ENCODE data around the gene PPM1D. TPM values are rescaled to one million over a fixed set of nuclear protein-coding genes. Genes with fewer than 3 reads are reported as not detected.
A peak's percentile ranks its signal among the peaks of the same experiment; 100 is the strongest.
"Not testable (repeated sequence)": the region's sequence is repeated elsewhere in the genome, so short reads cannot be mapped to it uniquely, and the experiment has no call there.

Gene PPM1D
- total RNA-seq, 2 donors from 2014 or later: 13.1 to 20.0 TPM

DNA sequence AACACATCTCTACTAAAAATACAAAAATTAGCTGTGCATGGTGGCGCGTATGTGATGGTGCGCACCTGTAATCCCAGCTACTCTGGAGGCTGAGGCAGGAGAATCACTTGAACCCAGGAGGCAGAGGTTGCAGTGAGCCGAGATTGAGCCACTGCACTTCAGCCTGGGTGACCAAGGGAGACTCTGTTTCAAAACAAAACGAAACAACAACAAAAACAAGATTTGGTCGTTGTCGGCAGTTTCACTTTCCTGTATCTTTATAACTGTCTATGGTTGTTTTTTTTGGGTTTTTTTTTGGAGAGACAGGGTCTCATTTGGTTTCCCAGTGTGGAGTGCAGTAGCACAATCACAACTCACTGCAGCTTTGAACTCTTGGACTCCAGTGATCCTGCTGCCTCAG, 68.7 kb downstream of the PPM1D start:
- not testable (repeated sequence) for DNase-seq; H3K27me3 Mint-ChIP-seq (ENCODE audit: low read depth); H3K4me1 Mint-ChIP-seq (ENCODE audit: low read depth); ATAC-seq (replicated peaks in 1 of 2); H3K27ac Mint-ChIP-seq; H3K4me3 Mint-ChIP-seq; H3K9me3 Mint-ChIP-seq; H3K36me3 Mint-ChIP-seq (ENCODE audit: insufficient read depth in 2 of 2)

DNA sequence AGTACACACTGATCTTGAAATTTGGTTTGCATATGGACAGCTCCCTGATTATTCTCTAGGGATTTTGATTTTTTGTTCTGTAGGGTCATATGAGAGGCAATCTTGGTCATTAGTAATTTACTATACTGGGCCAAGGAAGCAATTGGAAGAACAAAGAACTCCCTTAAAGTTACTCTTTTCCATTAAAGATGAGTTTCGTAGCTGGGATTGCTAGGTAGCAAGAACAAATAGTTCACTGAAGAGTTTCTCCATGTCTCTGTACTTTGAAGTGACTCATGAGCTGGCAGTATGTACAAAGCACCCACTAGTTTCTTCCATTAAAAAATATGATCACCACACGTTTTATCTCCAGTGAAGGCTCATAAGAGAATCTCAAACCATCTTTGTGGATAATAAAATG, 71.5 kb downstream of the PPM1D start:
- Mint-ChIP-seq H3K27ac (no peak overlapping the region), H3K4me3 (no peak overlapping the region), H3K36me3 (ENCODE audit: insufficient read depth in 2 of 2) (no peaks in the 10 kb centered on the region), H3K27me3 (ENCODE audit: low read depth) (no peaks in the 10 kb centered on the region), H3K9me3 (peaks cover 0 to 2% of the 10 kb centered on the region in 2 donors), H3K4me1 (ENCODE audit: low read depth) (peaks cover under 1% of the 10 kb centered on the region)
- ATAC-seq (replicated peaks in 1 of 2) (no peak), DNase-seq (no peak)

DNA sequence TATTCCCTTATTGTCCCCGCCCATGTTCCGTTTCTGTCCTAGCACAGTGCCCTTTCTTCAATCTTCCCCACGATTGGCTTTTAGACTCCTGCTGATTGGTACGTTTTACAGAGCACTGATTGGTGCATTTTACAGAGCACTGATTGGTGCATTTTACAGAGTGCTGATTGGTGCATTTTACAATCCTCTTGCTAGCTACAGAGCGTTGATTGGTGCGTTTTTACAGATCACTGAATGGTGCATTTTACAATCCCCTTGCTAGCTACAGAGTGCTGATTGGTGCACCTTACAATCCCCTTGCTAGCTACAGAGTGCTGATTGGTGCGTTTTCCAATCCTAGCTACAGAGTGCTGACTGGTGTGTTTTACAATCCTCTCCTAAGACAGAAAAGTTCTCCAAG, 74.6 kb downstream of the PPM1D start:
- H3K27me3 Mint-ChIP-seq (ENCODE audit: low read depth); H3K9me3 Mint-ChIP-seq; H3K4me3 Mint-ChIP-seq; ATAC-seq (replicated peaks in 1 of 2); DNase-seq; H3K36me3 Mint-ChIP-seq (ENCODE audit: insufficient read depth in 2 of 2): not testable (repeated sequence)
- Mint-ChIP-seq H3K27ac (peak overlapping the region; percentile 43), H3K4me1 (ENCODE audit: low read depth) (peaks cover 17% of the 10 kb centered on the region)

DNA sequence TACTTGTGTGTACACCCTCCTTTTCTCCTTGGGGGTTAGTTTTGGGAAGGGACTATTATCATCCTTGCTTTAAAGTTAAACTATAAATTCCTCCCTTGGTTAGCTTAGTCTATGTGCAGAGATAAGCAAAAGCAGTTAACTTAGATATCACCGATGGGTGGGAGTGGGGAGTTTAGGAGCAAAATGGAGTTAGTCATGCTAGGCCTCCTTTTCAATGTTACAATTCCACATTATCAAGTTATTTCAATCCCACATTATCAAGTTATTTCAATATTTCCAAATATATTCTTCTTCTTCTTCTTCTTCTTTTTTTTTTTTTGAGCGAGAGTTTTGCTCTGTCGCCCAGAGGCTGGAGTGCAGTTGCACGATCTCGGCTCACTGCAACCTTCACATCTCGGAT, 76.0 kb downstream of the PPM1D start:
- Mint-ChIP-seq H3K27ac (no peak overlapping the region), H3K9me3 (peaks cover 0 to 2% of the 10 kb centered on the region in 2 donors), H3K4me3 (peak overlapping the region; percentile 27 to 31), H3K36me3 (ENCODE audit: insufficient read depth in 2 of 2) (no peaks in the 10 kb centered on the region), H3K27me3 (ENCODE audit: low read depth) (no peaks in the 10 kb centered on the region), H3K4me1 (ENCODE audit: low read depth) (peaks cover 17% of the 10 kb centered on the region)
- ATAC-seq (replicated peaks in 1 of 2) (no peak), DNase-seq (no peak)

DNA sequence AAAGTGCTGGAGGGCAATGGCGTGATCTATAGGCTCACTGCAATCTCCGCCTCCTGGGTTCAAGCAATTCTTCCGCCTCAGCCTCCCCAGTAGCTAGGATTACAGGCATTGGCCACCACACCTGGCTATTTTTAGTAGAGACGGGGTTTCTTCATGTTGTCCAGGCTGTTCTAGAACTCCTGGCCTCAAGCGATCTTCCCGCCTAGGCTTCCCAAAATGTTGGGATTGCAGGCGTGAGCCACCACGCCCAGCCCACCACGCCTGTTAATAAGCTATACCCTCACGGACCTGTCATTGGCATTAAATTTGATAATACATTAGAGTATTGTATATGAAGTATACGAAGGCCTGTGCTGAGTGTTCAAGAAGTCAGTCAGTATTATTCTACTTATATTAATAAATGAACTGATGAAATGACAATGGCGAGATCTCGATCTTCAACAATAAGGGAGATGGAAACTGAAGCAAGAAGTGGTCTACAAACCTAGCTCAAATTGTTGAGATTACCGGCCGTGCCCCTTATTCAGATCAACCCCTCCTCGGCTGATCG, 76.8 kb downstream of the PPM1D start:
- H3K4me3 Mint-ChIP-seq: peak overlapping the region; percentile 90 to 92
- H3K36me3 Mint-ChIP-seq (ENCODE audit: insufficient read depth in 2 of 2): no peaks in the 10 kb centered on the region
- peaks cover 17% of the 10 kb centered on the region for H3K4me1 Mint-ChIP-seq (ENCODE audit: low read depth)
- H3K27me3 Mint-ChIP-seq (ENCODE audit: low read depth): no peaks in the 10 kb centered on the region
- ATAC-seq (replicated peaks in 1 of 2) (no peak), DNase-seq (no peak)
- peak overlapping the region; percentile 91 for H3K27ac Mint-ChIP-seq
- H3K9me3 Mint-ChIP-seq: peaks cover 0 to 2% of the 10 kb centered on the region in 2 donors

DNA sequence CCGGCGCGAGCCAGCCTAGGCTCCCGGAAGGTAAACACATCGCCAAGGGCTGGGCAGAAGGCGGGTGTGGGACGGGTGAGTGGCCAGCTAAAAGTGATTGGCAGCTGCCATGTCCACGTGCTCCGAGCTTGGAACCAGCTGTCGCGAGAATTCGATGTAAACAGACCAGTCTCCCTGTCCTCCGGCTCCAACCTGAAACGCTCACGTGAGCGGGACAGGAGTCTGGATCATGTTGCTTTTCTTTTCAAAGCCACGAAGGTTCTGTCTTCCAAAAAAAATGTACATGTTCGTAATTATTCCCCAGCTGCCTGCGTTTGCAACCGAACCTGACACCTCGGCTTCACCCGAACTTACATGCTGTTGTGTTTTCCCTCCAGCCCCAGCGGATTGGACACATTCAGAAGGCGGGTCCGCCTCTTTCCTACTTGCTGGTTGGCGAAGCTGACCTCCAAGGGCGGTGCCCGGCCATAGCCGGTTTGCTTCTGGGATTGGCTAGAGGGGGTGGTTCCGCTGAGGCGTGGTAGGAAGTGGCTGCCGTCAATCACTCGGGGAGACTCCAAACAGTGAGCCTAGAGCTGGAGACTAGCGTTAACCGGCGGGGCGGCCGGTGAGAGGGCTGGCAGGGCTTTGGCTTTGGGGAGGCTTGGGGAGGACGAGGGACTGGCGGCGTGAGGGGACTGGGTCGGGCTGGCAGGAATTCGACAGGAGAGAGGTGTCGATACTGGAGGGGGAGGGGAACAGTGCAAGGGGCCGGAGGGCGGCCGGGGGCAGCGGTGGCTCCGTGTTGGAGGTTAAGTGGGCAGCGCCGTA, 77.5 kb downstream of the PPM1D start, which contains the start of gene BCAS3:
Gene BCAS3 (plus strand): TSS at position 544 of the 810 bp plus-strand sequence.
- ATAC-seq (replicated peaks in 1 of 2): peak; percentile 96
- Mint-ChIP-seq H3K4me3 (peak within 1 kb of the TSS; percentile 90 to 92), H3K27ac (peak within 1 kb of the TSS; percentile 91), H3K36me3 (ENCODE audit: insufficient read depth in 2 of 2) (no peaks in the 10 kb centered on the region), H3K9me3 (peaks cover 0 to 2% of the 10 kb centered on the region in 2 donors), H3K27me3 (ENCODE audit: low read depth) (no peaks in the 10 kb centered on the region), H3K4me1 (ENCODE audit: low read depth) (peaks cover 17% of the 10 kb centered on the region)
- DNase-seq: peak; percentile 95 to 98

DNA sequence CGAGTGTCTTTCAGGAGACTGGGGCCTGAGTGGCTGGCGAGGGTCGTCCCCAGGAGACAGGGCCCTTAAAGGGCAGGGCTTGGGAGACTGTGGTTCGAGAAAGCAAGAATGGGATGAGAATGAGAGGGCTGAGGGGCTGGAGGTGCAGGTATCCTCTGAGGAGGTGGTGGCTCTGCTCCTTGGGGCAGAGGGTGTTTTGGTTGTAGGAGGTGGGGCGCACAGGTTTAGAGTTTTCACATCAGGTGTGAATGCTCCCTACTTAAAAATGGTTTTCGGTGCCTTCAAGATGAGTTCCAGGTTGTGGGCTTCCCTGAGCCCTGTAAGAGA, 78.1 kb downstream of the PPM1D start:
- DNase-seq: no peak

DNA sequence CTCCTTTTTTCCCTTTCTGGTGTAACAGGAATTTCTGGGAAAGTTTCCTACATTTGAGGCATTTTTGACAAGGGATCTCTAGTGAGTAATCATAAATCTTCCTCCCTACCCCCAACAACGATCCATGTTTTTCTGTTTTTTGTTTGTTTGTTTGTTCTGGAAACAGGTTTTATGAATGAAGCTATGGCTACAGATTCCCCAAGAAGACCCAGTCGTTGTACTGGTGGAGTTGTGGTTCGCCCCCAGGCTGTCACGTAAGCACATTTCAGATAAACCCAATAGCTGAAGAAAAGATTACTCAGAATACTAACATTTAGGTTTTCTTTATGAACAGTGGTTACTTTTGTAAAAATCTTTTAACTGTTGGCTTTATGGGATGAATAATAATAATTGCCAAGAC, 79.3 kb downstream of the PPM1D start:
- ATAC-seq (replicated peaks in 1 of 2) (no peak), DNase-seq (no peak)
- peaks cover 17% of the 10 kb centered on the region for H3K4me1 Mint-ChIP-seq (ENCODE audit: low read depth)
- no peak overlapping the region for H3K27ac Mint-ChIP-seq
- H3K36me3 Mint-ChIP-seq (ENCODE audit: insufficient read depth in 2 of 2): no peaks in the 10 kb centered on the region
- H3K27me3 Mint-ChIP-seq (ENCODE audit: low read depth): no peaks in the 10 kb centered on the region
- peaks cover 0 to 2% of the 10 kb centered on the region in 2 donors for H3K9me3 Mint-ChIP-seq
- H3K4me3 Mint-ChIP-seq: peak overlapping the region in 1 of 2 donors; percentile 38

More for the DNA sequence above, 78.1 kb downstream of the PPM1D start:
- Mint-ChIP-seq H3K27ac (peak overlapping the region; percentile 77), H3K36me3 (ENCODE audit: insufficient read depth in 2 of 2) (no peaks in the 10 kb centered on the region), H3K4me3 (peak overlapping the region; percentile 90 to 92), H3K9me3 (peaks cover 0 to 2% of the 10 kb centered on the region in 2 donors), H3K27me3 (ENCODE audit: low read depth) (no peaks in the 10 kb centered on the region), H3K4me1 (ENCODE audit: low read depth) (peaks cover 17% of the 10 kb centered on the region)
- ATAC-seq (replicated peaks in 1 of 2): no peak

DNA sequence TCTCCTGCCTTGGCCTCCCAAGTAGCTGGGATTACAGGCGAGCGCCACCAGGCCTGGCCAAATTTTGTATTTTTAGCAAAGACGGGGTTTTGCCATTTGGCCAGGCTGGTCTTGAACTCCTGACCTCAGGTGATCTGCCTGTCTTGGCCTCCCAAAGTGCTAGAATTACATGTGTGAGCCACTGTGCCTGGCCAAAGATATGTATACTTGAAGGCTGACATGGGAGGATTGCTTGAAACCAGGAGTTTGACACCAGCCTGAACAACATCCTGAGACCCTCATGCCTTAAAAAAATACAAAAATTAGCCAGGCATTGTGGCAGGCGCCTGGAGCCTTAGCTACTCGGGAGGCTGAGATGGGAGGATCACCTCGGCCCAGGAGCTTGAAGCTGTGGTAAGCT, 80.8 kb downstream of the PPM1D start:
- Mint-ChIP-seq H3K4me1 (ENCODE audit: low read depth) (peaks cover 17% of the 10 kb centered on the region), H3K4me3 (no peak overlapping the region), H3K27me3 (ENCODE audit: low read depth) (no peaks in the 10 kb centered on the region), H3K36me3 (ENCODE audit: insufficient read depth in 2 of 2) (no peaks in the 10 kb centered on the region), H3K9me3 (no peaks in the 10 kb centered on the region), H3K27ac (no peak overlapping the region)
- DNase-seq: no peak
- no peak for ATAC-seq (replicated peaks in 1 of 2)

DNA sequence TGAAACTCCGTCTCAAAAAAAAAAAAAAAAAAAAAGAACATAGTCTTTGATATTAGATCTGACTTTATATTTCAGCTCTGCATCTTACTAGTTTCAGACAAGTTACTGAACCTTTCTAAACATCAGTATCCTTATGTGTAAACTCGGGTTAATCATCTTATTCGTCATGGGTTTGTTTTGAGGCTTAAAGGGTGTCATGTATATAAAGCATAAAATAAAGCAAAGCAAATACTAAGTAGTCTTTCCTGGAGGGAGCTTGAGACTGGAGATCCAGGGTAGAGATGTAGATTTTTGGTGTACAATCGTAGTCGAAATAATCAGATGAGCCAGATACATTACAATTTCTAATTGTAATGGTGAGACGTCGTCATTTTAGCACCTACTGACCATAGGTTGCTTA, 85.4 kb downstream of the PPM1D start:
- Mint-ChIP-seq H3K27me3 (ENCODE audit: low read depth) (no peaks in the 10 kb centered on the region), H3K9me3 (no peaks in the 10 kb centered on the region), H3K4me3 (no peak overlapping the region), H3K4me1 (ENCODE audit: low read depth) (no peaks in the 10 kb centered on the region), H3K27ac (no peak overlapping the region), H3K36me3 (ENCODE audit: insufficient read depth in 2 of 2) (no peaks in the 10 kb centered on the region)
- DNase-seq (no peak), ATAC-seq (replicated peaks in 1 of 2) (no peak)

DNA sequence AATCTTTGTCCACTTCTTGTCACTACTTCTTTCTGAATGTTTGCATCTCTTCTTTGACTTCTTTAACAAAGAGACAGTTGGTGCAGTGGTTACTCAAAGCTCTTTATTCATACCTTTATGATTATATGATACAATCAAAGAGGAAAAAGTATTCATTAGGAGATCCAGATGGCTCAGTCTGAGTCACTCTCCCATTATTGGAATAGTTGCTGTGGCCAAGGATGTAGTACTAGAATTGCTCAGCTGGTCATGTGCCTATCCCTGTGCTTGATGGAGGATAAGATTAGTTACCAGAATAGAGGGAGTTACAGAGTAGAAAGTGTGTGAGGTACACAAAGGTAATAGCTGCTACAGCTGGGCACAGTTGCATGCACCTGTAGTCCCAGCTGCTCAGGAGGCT, 96.0 kb downstream of the PPM1D start:
- DNase-seq: no peak
- no peaks in the 10 kb centered on the region for H3K27me3 Mint-ChIP-seq (ENCODE audit: low read depth)
- H3K36me3 Mint-ChIP-seq (ENCODE audit: insufficient read depth in 2 of 2): peaks cover 0 to 2% of the 10 kb centered on the region in 2 donors
- H3K9me3 Mint-ChIP-seq: no peaks in the 10 kb centered on the region
- no peaks in the 10 kb centered on the region for H3K4me1 Mint-ChIP-seq (ENCODE audit: low read depth)
- H3K27ac Mint-ChIP-seq: no peak overlapping the region
- H3K4me3 Mint-ChIP-seq: no peak overlapping the region
- ATAC-seq (replicated peaks in 1 of 2): no peak

DNA sequence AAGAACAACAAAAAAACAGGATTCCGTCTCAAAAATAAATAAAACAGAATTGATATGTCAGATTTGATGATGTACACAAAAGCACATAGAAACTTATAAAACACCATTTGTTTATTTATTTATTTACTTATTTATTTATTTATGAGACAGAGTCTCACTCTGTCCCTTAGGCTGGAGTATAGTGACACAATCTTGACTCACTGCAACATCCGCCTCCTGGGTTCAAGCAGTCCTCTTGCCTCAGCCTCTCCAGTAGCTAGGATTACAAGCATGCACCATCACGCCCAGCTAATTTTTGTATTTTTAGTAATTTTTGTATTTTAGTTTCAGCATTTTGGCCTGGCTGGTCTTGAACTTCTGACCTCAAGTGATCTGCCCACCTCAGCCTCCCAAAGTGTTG, 99.1 kb downstream of the PPM1D start:
- no peaks in the 10 kb centered on the region for H3K4me1 Mint-ChIP-seq (ENCODE audit: low read depth)

DNA sequence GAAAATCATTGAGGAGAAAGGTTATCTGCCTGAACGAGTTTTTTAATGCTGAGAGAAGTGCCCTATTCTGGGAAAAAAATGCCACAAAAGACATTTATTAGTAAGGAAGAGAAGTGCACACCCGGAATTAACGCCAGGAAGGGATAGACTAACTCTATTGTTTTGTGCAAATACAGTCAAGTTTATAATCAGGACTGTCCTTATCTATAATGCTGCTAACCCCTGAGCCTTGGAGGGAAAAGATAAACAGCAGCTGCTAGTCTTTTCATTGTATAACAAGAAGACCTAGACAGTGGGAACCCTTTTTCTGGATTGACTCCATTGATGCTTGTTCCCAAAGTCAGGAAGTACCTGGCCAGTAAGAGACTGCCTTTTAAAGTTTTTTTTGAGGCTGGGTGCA, 104.2 kb downstream of the PPM1D start:
- Mint-ChIP-seq H3K27me3 (ENCODE audit: low read depth) (no peaks in the 10 kb centered on the region), H3K9me3 (no peaks in the 10 kb centered on the region), H3K27ac (no peak overlapping the region), H3K36me3 (ENCODE audit: insufficient read depth in 2 of 2) (no peaks in the 10 kb centered on the region), H3K4me1 (ENCODE audit: low read depth) (no peaks in the 10 kb centered on the region), H3K4me3 (no peak overlapping the region)
- no peak for DNase-seq
- ATAC-seq (replicated peaks in 1 of 2): no peak

More for the DNA sequence above, 99.1 kb downstream of the PPM1D start:
- H3K36me3 Mint-ChIP-seq (ENCODE audit: insufficient read depth in 2 of 2): peaks cover 0 to 2% of the 10 kb centered on the region in 2 donors
- H3K27ac Mint-ChIP-seq: no peak overlapping the region
- DNase-seq: no peak
- H3K9me3 Mint-ChIP-seq: no peaks in the 10 kb centered on the region
- no peak for ATAC-seq (replicated peaks in 1 of 2)
- H3K27me3 Mint-ChIP-seq (ENCODE audit: low read depth): no peaks in the 10 kb centered on the region
- H3K4me3 Mint-ChIP-seq: no peak overlapping the region

DNA sequence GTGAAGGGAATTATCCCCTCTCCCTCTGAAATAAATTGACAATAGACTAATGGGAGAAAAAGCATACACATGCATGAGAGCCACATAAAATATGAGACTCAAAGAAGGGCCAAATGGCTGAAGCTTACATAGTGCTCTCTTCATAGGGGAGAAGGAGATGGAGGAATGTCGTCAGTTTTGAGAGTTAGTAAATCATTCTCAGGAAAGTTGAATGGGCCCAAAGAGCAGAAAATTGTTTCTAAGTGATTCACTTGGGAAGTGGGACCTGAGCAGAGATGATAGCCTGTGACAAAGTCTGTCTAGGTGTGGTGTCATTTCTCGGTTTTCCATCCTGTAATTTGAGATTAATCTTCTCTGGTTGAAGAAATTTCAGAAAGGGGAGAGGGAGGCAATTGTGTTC, 112.7 kb downstream of the PPM1D start:
- Mint-ChIP-seq H3K27me3 (ENCODE audit: low read depth) (no peaks in the 10 kb centered on the region), H3K27ac (no peak overlapping the region), H3K4me3 (no peak overlapping the region), H3K9me3 (no peaks in the 10 kb centered on the region), H3K4me1 (ENCODE audit: low read depth) (no peaks in the 10 kb centered on the region), H3K36me3 (ENCODE audit: insufficient read depth in 2 of 2) (no peaks in the 10 kb centered on the region)
- DNase-seq (no peak), ATAC-seq (replicated peaks in 1 of 2) (no peak)
